ENCODE results near the gene NEGR1.

Gene NEGR1

GRCh38 chr1:71738256-71738655 is 544.1 kb downstream of the NEGR1 start:
- TF ChIP-seq CTCF (IDR thresholded peaks at IDR 0.05), result no peak
- Mint-ChIP-seq H3K4me1 (no peaks in the 10 kb centered on the region), H3K9me3 (no peaks in the 10 kb centered on the region), H3K36me3 (ENCODE audit: low read depth) (no peaks in the 10 kb centered on the region), H3K27ac (no peak overlapping the region), H3K4me3 (no peak overlapping the region), H3K27me3 (ENCODE audit: low read depth, poor library complexity) (no peaks in the 10 kb centered on the region)
- DNase-seq, result no peak

- Mint-ChIP-seq H3K36me3 (ENCODE audit: low read depth) (no peaks in the 10 kb centered on the region), H3K4me3 (no peak overlapping the region), H3K27ac (no peak overlapping the region), H3K4me1 (no peaks in the 10 kb centered on the region), H3K9me3 (no peaks in the 10 kb centered on the region), H3K27me3 (ENCODE audit: low read depth, poor library complexity) (no peaks in the 10 kb centered on the region)
- no peak for DNase-seq
- no peak for TF ChIP-seq CTCF (IDR thresholded peaks at IDR 0.05)
These were observed 544.6 kb downstream of the NEGR1 start for GRCh38 chr1:71737768-71738167.

DNA sequence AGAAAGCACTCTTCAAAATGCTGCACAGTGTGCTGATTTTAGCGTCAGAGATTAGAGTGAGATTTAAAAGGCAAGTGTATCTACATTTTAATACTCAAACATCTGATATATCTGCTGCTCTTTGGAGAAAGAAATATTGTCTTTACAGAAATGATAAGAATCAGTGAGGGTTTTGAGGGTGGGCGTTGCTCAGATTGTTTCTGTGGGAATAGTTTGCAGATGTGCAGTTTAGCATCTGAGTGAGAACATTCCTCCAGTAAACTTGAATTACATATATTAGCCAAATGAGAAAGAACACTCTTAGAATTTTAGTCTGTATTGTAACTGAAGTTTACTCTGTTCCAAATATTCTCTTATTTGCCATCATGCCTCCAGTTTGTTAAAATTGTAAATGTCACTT is 549.2 kb downstream of the NEGR1 start:
- no peak for DNase-seq
- Mint-ChIP-seq H3K27me3 (ENCODE audit: low read depth, poor library complexity) (no peaks in the 10 kb centered on the region), H3K27ac (no peak overlapping the region), H3K36me3 (ENCODE audit: low read depth) (no peaks in the 10 kb centered on the region), H3K4me1 (no peaks in the 10 kb centered on the region), H3K9me3 (no peaks in the 10 kb centered on the region), H3K4me3 (no peak overlapping the region)
- TF ChIP-seq CTCF (IDR thresholded peaks at IDR 0.05), result no peak

GRCh38 chr1:71721532-71721931 is 560.8 kb downstream of the NEGR1 start:
- no peaks in the 10 kb centered on the region for H3K36me3 Mint-ChIP-seq (ENCODE audit: low read depth)
- DNase-seq, result no peak
- no peak overlapping the region for H3K27ac Mint-ChIP-seq
- H3K4me1 Mint-ChIP-seq, result no peaks in the 10 kb centered on the region
- H3K9me3 Mint-ChIP-seq, result no peaks in the 10 kb centered on the region
- H3K27me3 Mint-ChIP-seq (ENCODE audit: low read depth, poor library complexity), result peaks cover 3% of the 10 kb centered on the region
- TF ChIP-seq CTCF (IDR thresholded peaks at IDR 0.05), result no peak
- no peak overlapping the region for H3K4me3 Mint-ChIP-seq

- no peaks in the 10 kb centered on the region for H3K27me3 Mint-ChIP-seq (ENCODE audit: low read depth, poor library complexity)
- peaks cover 8% of the 10 kb centered on the region for H3K9me3 Mint-ChIP-seq
- no peaks in the 10 kb centered on the region for H3K4me1 Mint-ChIP-seq
- no peak for TF ChIP-seq CTCF (IDR thresholded peaks at IDR 0.05)
- H3K4me3 Mint-ChIP-seq, result no peak overlapping the region
- no peaks in the 10 kb centered on the region for H3K36me3 Mint-ChIP-seq (ENCODE audit: low read depth)
- no peak for DNase-seq
- no peak overlapping the region for H3K27ac Mint-ChIP-seq
These were observed 563.0 kb downstream of the NEGR1 start for GRCh38 chr1:71719330-71719729.

- no peaks in the 10 kb centered on the region for H3K4me1 Mint-ChIP-seq
- no peaks in the 10 kb centered on the region for H3K27me3 Mint-ChIP-seq (ENCODE audit: low read depth, poor library complexity)
- no peak overlapping the region for H3K4me3 Mint-ChIP-seq
- no peak overlapping the region for H3K27ac Mint-ChIP-seq
- no peak for DNase-seq
- peaks cover 8% of the 10 kb centered on the region for H3K9me3 Mint-ChIP-seq
- no peak for TF ChIP-seq CTCF (IDR thresholded peaks at IDR 0.05)
- H3K36me3 Mint-ChIP-seq (ENCODE audit: low read depth), result no peaks in the 10 kb centered on the region
These were observed 565.2 kb downstream of the NEGR1 start for GRCh38 chr1:71717186-71717585.

Data from nephron progenitor cell (in vitro differentiated cells).